Ramos (cell line): Measurements from ENCODE around the gene KRT79.

Experiments used
- in situ Hi-C: fragments of 300-500 bp; cut with MboI; formaldehyde crosslinking; loops from one replicate; pipeline ENCODE4 v1.14.3; 2022; ENCODE audit warnings: low sequenced_read_pairs; ENCODE audit not compliant: unreplicated experiment

KRT79 gene

DNA sequence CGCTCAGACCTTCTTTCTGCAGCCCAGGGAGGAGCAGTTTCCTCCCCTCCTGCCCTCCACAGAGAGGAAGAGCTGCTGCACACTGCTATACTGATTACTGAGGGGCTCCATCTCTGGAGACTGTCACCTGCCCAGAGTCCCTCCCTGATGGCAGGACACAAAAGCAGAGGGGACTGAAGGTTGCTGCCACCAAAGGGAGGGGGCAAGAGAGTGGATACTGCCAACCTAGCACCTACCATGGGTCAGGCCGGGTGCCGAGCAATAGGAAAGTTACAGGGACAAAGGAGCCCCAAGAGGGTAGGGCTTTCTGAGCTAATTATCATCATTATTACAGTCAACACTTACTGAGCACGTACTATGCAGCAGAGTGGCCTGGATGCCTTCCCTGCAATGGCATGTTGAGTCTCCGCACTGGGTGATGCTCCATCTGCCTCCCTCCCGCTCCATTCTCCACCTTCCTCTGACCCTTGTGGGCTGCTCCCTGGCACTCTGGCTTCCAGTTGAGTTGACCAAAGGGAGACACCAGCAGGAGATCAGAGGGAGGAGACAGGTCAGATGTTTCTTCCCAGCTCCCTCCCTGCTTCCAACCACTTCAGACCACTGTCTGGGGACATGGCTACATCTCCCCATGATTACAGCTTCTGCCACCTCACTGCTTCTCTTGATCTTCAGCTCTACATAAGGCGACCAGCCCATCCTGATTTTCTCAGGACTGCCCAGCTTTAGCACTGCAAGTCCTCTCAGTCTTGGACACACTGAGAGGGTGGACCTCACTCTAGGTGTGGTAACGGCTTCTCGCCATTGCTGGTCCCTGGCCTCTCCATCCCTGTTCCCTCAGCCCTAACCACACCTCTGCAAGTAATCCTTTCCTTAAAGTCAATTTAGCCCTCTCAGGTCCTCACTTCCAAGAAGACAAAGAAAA, 2.6 kb upstream of the KRT79 start:
- in situ Hi-C loops, result no loop called here

DNA sequence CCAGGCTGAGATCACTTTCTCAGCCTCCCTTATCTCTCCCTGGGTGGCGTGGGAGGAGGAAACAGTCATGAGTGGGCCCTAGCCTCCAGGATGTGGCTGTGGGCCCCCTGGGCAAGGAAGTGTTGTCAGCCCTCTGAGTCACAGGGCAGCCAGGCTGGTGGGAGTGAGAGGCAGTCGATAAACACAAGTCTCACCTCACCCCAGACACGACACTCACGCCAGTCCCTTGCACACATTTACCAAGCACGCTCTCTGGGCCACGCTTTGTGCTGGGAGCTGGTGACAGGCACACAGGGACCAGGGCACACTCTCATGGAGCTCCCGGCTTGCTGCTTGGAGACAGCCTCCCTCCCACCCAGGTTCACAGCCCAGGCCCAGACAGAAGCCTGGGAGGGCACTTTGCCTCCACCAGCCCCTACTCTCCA, 1.9 kb upstream of the KRT79 start:
- in situ Hi-C loops, result no loop called here

DNA sequence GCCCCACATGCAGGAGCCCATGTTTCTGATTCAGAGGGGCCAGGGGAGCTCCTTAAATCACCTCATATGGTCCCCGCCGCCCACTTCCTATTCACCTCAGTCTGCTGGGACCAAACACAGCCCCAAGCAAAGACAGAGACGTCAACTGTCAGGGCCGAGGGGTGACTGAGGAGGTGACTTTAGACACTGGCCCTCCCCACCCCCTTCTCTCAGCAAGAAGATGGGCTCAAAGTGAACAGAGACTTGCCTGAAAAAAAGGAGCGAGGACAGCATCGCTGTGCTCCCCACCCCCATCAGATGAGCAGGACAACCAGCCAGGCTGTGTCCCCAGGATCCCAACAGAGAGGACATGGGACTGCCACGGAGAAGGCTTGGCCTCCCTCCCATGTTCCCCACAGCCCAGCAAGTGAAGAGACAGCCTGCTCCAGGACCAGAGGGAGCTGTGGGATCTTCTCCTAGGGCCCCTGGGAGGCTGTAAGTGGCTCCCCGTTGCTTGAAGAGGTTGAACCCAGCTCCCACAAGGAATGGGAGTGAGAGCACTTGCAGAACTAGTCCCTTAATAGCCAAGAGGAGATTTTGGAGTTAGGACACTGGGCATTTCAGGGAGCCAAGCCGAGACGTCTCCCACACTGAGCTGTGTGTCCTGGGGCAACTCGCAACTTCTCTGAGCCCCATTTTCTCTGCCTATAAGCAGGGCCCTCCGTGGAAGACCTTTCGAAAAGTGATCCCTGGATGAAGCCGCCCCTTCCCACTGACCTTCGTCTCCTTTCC, 1.3 kb upstream of the KRT79 start:
- in situ Hi-C loops, result no loop called here

DNA sequence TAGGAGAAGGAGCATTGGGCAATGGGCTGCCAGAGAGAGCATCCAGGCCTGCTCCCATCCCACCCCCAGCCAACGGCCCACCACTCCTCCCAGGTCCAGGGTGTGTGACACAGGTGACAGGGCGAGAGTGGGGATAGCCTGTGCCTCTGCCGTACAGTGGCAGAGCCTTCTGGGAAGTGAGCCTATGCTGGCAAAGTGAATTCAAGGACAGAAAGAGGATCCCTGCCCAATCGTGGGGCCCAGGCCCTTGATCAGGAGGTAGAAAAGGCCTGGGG, 553 bp upstream of the KRT79 start:
- in situ Hi-C loops, result no loop called here

DNA sequence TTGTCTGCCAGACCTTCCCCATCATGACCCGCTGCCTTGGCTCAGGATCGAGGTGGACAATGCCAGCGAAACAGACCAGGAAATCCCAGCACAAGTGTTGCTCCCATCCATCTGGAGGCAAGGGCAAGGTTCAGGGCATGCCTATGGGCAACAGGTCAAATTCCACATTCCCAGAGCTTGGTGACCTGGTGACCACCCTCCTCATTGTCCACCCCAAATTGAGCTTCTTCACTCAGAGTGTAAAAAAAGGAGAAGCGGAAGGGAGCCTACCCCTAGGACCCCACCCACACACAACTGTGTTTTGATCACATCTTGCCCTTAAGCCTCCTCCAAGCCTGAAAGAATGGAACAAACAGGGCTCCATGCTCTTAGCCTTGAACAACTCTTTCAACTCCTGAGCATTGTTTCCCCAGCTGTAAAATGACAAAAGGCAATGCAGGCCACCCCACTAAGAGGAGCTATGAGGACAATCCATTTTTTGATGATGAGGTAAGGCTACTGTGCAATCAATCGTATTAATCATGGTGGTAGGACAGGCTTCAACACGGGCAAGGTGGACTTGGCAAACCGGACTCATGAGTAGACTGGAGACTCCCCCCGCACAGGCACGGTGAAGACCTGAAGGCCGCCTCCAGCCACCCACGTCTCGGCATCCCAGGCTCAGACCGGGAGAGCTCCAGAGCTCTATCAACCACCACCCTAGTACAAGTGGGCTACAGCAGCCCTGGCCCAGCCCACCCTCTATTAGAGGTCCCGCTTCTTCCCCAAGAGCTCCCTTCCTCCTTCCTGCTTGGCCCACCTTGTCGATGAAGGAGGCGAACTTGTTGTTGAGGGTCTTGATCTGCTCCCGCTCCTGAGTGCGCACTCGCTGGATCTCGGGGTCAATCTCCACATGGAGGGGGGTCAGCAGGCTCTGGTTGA, 866 bp downstream of the KRT79 start:
- in situ Hi-C loops, result no loop called here

DNA sequence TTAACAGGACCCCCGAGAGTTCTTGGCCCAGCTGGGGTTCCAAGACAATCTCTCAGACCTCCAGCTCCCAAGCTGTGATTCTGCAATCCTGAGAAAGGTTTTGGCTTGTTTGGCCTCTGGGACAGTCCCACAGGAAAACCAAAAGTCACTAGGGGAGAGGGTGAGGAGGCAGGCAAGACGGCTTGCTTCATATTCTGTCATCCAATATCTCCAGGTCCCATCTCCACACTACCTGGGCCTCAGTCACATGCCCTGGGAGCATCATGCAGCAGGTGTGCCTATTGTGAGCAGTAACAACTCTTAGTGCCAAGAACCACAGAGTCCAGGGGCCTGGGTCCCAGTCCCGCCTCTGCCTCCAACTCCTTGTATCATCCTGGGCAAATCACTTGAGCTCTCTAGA, 1.7 kb downstream of the KRT79 start:
- in situ Hi-C loops, result no loop called here

DNA sequence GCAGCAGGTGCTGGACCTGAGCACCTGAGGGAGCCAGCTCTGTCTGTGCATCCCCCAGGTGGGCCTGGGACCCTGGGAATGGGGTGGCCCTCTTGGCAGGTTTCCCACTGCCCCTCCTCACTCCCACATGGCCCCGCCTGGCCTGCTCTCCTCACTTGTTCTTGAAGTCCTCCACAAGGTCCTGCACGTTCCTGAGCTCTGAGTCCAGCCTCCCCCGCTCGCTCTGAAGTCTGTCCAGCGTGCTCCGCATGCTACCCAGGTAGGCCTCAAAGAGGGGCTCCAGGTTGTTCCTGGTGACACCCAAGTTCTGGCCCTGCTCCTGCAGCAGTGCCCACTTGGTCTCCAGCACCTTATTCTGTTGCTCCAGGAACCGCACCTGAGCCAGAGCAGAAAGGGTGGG, 2.9 kb downstream of the KRT79 start:
- in situ Hi-C loops, result no loop called here

DNA sequence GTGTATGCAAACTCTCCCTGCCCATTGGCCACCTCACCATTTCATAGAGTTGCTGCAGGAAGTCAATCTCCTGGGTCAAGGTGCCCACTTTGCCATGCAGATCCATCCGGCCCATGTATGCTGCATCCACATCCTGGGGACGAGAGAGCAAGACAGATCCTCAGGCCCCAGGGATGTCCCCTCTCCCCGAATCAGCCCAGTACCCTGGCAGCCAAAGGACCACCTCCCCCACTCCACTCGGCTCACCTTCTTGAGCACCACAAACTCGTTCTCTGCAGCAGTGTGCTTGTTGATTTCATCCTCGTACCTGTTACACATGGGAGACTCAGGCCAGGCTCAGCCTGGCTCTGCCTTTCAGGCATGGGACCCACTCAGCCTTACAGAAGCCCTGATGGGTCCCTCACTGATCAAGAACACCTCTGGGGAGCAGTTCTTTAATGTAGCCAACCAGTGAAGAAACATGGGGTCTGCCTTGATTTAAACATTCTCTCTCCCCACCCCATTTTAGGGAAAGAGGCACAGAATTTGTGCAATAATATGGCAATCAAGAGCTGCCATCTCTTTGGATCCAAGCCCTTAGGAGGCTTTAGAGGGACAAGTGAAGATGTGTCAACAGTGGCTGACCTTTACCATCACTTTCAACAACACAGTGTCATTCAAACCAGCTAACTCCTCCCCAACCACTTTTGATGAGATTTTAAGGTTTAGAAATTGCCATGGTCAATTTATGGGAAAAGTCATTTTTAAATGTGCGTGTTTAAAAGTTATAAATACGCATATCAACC, 3.9 kb downstream of the KRT79 start:
- in situ Hi-C loops, result no loop called here

DNA sequence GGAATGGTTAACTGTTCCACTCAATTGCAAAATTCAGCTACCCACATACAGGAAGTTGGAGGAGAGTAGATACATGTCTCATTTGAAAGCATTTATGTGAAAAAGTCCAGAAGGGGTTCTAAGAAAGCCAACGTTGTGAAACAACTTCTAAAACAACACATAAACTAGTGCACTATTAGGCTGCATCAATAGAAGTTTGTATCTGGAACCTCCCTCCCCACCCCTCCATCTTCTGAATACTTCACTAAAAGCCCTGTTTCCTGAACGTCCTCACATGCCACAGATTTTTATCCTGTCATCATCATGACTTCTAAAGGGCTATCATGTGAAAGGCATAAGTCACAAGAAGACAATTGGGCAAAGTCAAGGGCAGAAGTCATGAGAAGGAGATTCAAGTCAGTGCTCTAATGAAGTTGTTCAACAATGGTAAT, 5.5 kb downstream of the KRT79 start:
- in situ Hi-C loops, result no loop called here

DNA sequence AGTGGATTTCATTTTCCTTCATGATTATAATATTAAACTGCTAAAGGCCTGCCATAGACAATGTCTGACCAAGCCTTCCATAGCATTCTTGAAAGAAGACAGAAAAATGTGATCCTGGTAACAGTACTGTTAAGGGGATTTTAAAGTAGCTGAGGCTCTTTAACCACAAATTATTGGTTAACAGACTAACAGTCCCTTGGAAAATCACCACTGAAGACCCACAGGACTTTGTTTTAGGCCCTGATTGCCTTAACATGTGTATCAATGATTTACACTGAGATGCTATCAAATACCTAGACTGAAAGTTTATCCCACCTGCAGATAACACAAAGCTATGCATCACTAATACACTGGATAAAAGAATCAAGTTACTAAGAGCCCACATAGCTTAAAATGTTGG, 6.0 kb downstream of the KRT79 start:
- in situ Hi-C loops, result no loop called here

DNA sequence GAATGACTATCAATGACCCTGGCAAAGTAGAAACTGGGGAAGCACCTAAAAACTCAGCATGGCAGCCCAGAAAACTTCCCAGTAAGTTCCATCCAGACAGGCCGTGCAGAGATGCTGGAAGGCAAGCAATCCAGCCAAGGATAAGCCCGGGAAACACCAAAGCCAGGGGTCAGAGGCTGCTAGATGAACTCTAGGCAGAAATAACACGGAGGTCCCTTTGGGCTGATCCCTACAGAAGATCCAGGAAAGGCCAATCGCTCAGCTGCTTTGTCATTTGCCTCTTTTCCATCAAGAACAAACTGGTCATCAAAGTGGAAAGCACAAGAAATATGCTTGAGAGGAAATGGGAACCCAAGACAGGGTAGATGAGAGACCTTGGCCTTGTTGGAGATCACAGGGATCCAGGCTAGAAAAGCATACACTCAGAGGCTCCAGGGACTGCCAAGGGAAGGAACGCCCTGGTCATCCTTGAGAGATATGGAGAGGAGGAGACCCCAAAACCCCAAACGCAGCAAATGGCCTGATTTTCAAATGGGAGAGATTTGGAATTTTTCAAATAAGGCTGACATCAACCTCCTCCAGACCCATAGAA, 6.5 kb downstream of the KRT79 start:
- in situ Hi-C loops, result no loop called here

DNA sequence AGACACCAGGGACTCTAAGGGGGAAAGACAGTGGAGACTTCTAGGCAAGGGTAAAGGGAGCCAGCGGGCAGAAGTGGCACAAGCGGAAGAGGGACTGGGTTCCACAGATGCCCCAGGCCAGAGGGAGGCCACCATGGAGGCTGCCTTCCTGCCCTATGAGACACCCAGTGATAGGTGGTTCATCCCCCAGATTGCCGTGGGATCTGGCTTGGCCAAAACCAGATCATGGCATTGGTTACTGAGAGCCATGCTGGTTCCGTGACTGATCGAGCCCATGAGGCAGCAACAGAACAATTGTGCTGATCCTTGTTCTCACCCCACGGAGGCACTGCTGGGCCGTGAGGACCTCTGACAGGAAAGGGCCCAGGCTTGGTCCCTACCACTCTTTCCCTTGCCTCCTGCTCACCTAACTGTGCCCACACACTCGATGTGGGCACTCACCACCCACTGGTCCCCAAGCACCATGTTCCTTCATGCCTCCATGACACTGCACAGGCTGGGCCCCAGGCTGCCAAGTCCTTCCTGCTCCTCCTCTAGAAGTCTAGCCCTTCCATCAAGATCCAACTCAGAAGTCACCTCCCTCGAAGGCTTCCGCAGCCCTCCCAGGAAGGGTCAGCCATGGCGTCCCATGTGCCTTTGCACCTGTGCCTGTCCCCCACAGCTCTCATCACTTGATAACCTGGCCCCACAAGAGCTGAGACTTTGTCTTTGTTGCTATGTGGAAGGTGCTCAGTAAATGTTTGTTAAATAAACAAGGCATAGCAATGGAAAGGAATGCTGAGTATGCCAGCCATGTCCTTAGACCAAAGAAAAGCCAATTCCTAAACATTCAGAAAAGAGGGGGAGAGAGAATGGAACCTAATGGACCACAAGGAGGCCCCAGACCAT, 7.3 kb downstream of the KRT79 start:
- in situ Hi-C loops, result no loop called here

DNA sequence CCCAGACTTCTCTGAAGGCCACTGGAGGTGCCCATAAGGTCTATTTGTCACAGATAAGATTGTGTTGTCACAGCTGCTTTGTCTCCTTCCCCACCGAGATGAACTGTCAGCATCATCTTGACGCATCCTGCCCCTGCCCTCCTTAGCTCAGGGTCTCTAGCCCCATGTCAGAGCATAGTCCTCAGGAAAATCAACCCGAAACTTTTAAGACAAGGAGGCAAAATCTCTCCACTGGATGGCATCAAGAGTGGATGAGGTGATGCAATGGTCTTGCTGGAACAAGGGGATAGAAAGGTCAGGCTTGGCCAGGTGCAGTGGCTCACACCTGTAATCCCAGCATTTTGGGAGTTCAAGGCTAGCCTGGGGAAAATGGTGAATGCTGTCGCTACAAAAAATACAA, 8.2 kb downstream of the KRT79 start:
- in situ Hi-C loops, result no loop called here

DNA sequence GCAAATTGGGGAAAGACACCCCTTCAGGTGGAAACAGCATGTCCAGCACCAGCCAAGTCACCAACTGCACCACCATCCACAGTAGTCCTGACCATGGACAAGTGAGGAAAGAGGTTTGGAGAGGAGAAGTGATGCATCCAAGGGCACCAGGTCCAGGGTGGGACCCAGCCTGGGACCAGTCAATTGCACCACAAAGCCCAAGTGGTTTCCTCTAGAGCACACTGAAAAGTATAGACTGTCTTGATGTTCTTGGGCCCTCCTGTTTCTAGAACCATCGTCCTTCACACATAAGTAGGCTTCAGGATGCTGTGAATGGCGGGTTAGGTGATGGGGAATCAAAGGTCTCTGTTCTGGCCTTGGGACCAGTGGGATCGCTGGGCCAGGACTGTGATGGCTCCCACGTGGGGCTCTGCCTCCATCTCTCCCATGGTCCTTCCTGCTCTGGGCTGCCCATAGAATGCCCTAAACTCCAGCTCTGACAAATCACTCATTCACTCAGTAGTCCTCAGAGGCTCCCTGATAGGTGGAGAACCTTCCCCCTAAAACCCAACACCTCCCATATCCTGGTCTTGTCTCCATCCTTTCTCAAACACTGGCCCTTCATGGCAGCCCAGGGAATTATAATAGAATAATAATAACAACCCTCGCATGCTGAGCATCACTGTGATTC, 9.2 kb downstream of the KRT79 start:
- in situ Hi-C loops, result no loop called here

DNA sequence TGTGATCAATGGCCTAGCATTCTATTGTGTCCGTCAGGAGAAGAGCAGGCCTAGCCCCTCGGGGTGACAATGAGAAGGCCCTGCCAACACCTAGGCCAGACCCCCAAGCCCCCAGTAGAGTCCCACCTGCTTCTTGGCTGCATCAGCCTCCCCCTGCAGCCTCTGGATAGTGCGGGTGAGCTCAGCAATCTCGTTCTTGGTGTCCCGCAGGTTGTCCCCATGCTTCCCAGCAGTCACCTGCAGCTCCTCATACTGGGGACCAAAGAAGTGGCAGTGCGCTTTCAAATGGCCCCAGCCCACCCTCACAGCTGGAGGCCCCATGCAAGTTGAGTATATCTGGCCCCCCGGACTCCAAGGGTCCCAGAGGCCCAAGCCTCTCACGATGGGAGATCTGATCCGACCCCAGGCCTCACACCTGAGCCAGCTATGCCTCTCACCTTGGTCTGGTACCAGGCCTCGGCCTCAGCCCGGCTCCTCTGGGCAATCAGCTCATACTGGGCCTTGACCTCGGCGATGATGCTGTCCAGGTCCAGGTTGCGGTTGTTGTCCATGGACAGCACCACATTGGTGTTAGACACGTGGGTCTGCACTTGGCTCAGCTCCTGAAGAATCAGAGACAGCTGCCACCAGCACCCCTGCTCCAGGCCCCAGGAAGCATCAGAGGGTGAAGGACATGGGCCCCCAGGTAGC, 10.2 kb downstream of the KRT79 start:
- in situ Hi-C loops, result no loop called here

DNA sequence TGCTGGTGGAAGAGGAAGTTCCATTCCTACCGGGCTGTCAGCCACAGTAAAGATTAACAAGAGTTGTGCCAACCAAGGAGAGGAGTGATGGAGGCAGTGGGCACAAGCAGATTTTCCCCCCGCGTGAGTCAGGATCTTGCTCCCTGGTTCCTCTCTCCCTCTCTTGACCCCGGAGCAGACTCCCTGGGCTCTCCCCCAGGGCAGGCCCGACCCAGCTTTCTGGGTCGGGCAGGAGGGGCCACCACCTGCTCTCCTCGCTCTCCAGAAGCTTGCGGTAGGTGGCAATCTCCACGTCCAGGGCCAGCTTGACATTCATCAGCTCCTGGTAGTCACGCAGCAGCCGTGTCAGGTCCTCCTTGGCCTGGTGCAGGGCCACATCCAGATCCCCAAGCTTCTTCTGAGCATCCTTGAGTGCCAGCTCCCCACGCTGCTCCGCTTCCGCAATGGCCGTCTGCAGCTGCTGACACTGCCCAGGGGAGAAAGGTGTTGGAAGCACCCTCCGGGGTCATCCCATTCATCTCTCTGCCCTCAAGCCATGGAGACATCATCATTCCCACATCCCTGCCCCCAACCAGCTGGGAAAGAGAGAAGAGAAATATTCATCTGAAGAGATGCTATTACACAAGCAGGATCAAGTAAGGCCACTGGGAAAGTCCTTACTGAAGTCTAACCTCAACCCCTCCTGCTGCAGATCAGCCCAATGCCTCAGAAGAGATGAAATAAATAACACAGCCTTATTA, 11.2 kb downstream of the KRT79 start:
- in situ Hi-C loops, result no loop called here
